RWPE2 (cell line): ENCODE results near the gene SLC17A6.

Source experiments
- ATAC-seq: fragments of 200-7000 bp; cut with Tn5 transposase; 3 replicates; pipeline ENCODE4 v1.9.1; 2021; ENCODE audit warnings: low read depth
- DNase-seq: peaks from one replicate; pipeline ENCODE4 v3.0.0-alpha.2; 2020; ENCODE audit warnings: low spot score
- H3K27ac ChIP-seq: fragments of 450-650 bp; 2 replicates; pipeline ENCODE4 v1.5.1; 2017; ENCODE audit warnings: mild to moderate bottlenecking; ENCODE audit not compliant: poor library complexity, severe bottlenecking
- H3K27me3 ChIP-seq: fragments of 250-450 bp; sonication (Bioruptor Pico); 2 replicates; pipeline ENCODE4 v1.5.1; 2021; ENCODE audit warnings: mild to moderate bottlenecking, moderate library complexity; ENCODE audit not compliant: insufficient read depth, poor library complexity, severe bottlenecking
- H3K36me3 ChIP-seq: fragments of 250-450 bp; sonication (Bioruptor Pico); 2 replicates; pipeline ENCODE4 v1.5.1; 2020; ENCODE audit warnings: low read depth, mild to moderate bottlenecking, moderate library complexity
- H3K4me1 ChIP-seq: fragments of 250-450 bp; sonication (Bioruptor Pico); 2 replicates; pipeline ENCODE4 v1.5.1; 2021; ENCODE audit warnings: mild to moderate bottlenecking, moderate library complexity; ENCODE audit not compliant: insufficient read depth, poor library complexity, severe bottlenecking
- H3K4me3 ChIP-seq: fragments of 250-450 bp; sonication (Bioruptor Pico); 2 replicates; pipeline ENCODE4 v1.5.1; 2021; ENCODE audit warnings: mild to moderate bottlenecking, moderate library complexity; ENCODE audit not compliant: severe bottlenecking
- H3K9me3 ChIP-seq: fragments of 250-450 bp; sonication (Bioruptor Pico); 2 replicates; pipeline ENCODE4 v1.5.1; 2021; ENCODE audit warnings: mild to moderate bottlenecking, moderate library complexity; ENCODE audit not compliant: severe bottlenecking
- TF ChIP-seq, protein P1 (sequence below): fragments of 450-650 bp; IDR thresholded peaks from one replicate; pipeline ENCODE4 v1.5.1; 2017; ENCODE audit warnings: mild to moderate bottlenecking, moderate library complexity; ENCODE audit not compliant: poor library complexity, severe bottlenecking

SLC17A6 gene

DNA sequence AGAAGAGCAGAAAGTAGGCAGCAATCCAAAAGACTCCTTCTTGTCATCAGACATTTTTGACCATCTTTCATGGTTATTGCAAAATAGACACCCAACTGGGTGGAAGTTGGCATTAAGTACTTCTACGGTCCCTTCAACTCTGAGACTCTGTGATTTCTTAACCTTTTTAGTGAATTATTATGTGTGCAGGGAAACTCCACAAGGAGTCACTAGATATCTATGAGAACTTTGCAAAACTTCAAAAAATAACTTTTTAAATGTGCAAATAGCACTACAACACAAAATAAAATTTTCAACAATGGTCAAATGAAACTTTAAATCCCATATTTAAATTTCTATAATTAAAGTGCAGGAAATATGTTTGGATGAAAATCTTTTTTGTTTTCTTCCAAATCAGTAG lies 88.7 kb downstream of the SLC17A6 start:
- H3K27me3 ChIP-seq, result no peaks in the 10 kb centered on the region
- no peak overlapping the region for H3K27ac ChIP-seq
- DNase-seq (no peak), ATAC-seq (no peak)
- no peaks in the 10 kb centered on the region for H3K9me3 ChIP-seq
- TF ChIP-seq, protein P1, sequence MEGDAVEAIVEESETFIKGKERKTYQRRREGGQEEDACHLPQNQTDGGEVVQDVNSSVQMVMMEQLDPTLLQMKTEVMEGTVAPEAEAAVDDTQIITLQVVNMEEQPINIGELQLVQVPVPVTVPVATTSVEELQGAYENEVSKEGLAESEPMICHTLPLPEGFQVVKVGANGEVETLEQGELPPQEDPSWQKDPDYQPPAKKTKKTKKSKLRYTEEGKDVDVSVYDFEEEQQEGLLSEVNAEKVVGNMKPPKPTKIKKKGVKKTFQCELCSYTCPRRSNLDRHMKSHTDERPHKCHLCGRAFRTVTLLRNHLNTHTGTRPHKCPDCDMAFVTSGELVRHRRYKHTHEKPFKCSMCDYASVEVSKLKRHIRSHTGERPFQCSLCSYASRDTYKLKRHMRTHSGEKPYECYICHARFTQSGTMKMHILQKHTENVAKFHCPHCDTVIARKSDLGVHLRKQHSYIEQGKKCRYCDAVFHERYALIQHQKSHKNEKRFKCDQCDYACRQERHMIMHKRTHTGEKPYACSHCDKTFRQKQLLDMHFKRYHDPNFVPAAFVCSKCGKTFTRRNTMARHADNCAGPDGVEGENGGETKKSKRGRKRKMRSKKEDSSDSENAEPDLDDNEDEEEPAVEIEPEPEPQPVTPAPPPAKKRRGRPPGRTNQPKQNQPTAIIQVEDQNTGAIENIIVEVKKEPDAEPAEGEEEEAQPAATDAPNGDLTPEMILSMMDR, result peak; percentile 67
- H3K36me3 ChIP-seq, result no peaks in the 10 kb centered on the region
- H3K4me1 ChIP-seq, result peaks cover 3% of the 10 kb centered on the region
- no peak overlapping the region for H3K4me3 ChIP-seq
